ENCODE measurements around the gene ATP11A.
"Not testable (repeated sequence)": the region's sequence is repeated elsewhere in the genome, so short reads cannot be mapped to it uniquely, and the experiment has no call there.

Gene ATP11A

DNA sequence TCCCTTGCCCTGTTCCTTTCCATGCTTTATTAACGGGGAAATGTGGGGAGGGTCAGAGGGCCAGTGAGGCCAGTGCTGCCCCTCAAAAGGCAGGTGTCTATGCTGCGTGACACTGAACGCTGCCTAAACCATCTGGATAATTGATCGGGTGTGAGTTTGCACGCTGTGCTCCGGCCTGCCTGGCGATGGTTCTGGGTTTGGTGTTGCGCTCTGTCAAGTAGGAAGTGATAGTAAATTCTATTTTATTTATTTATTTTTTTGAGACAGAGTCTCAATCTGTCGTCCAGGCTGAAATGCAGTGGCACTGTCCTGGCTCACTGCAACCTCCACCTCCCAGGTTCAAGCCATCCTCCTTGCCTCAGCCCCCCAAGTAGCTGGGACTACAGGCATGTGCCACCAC is 86.5 kb downstream of the ATP11A start:
- DNase-seq (ENCODE audit: low read depth, low spot score) = no peak

DNA sequence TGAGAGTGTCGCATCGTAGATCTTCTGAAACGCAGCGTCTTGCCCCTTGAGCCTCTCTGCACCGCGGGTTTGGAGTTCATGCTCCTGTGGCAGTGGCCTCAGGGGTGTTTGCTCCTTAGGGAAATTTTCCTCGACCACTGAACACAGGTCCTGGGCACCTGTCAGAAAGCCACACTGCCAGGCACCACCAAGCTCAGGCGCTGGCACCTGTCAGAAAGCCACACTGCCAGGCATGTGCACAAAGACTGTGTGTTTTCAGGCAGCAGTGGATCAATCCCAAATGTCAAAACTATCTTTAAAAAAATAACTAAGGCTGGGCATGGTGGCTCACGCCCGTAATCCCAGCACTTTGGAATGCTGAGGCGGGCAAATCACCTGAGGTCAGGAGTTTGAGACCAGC is 87.1 kb downstream of the ATP11A start:
- DNase-seq (ENCODE audit: low read depth, low spot score) = no peak

DNA sequence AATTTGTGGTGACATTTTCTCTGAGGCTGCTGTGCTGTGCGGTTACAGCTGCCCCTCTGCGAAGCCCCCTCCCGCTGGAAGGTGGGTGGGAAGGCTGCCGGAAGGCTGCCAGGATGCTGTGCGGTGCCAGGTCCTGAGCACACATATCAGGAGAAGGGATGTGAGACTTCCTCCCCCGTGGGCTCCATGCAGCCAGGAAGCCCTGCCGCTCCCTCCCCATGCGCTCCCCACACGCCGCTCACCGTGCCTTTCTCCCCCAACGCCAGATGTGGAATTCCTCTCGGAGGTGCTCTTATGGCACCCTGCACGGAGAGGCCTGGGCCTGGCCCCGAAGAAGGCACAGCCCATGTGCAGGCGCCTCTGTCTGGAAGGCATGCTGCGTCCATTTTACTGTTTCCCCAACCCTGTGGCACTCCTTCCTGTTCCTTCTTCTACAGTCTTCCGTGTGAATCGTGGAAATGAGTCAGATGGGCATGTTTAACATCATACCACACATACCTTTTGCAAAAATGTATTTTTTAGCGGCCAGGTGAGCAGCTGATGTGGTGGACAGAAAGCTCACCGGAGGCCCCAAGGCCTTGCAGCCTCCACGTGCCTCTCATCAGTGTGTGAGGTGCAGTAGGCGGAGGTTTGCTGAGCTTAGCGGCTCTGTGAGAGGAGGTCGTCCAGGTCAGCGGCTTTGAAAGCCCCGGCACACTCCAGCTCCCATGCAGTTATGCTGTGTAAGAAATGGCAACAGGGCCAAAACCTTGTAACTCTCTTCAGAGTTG is 88.0 kb downstream of the ATP11A start:
- no peak for DNase-seq (ENCODE audit: low read depth, low spot score)

DNA sequence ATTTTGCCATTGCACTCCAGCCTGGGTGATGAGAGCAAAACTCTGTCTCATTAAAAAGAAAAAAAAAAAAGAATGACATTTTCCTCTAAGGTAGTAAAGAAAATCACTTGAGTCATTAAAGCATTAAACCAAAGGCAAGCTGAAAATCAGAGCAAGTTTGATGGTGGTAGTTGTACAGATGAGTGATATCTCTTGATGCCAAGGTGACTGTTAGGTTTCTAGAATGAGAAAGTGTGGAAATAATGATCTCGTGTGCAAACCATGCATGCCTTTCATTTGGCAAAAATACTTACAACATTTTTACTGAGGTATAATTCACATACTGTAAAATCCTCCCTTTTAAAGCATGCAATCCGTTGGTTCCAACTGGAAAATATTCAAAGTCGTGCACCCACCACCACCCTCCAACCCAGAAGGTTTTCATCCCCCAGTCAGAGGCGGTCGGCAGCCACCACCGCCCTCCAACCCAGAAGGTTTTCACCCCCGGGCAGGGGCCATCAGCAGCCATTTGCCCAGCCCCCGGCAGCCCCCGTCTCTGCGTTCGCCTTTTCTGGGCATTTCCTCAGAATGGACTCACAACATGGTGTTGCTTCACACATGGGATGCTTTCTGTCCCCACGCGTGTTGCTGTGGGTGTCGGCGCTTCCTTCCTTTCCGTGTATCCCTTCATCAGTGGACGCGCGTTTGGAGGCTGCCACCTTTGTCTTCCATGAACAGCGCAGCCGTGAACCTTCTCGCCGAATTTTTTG is 90.2 kb downstream of the ATP11A start:
- DNase-seq (ENCODE audit: low read depth, low spot score) = no peak

DNA sequence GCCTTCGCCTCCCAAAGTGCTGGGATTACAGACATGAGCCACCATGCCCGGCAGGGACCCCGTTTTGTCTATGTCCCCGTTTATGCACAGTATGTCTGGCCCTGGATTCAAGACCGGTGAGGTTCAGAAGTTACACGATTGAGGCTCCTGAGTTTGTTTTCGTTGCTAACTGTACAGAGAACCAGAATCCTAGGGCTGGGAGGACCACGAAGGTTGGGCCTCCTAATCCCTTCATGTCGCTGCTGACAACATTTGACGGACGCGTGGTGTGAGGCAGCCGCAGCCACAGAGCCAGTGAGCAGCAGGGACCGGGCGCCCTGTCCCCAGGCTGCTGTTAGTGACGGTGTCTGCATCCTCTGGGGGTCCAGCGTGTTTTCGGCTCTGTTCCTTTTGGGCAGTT is 91.4 kb downstream of the ATP11A start:
- no peak for DNase-seq (ENCODE audit: low read depth, low spot score)

DNA sequence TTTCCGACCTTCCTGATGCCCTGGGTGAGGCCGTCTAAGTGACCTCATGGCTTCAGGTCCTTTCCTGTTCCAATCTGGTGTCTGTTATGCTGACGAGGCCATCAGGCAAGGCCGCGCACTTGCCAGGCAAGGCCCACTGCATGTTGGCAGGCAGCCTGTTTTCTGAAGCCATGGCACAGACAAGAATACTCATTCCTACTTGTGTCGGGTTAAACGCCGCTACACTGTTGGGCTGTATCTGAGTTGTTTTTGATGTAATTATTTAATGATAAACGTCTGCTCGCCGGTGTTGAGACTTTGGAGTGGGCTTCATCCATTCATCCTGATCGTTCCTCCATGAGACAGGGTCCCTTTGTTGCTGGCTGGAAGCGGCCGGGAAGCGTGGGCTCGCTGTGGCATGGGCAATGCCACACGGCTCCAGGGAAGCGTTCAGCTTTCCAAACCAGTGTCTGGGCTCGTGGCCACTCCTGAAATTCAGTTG is 92.1 kb downstream of the ATP11A start:
- no peak for DNase-seq (ENCODE audit: low read depth, low spot score)

DNA sequence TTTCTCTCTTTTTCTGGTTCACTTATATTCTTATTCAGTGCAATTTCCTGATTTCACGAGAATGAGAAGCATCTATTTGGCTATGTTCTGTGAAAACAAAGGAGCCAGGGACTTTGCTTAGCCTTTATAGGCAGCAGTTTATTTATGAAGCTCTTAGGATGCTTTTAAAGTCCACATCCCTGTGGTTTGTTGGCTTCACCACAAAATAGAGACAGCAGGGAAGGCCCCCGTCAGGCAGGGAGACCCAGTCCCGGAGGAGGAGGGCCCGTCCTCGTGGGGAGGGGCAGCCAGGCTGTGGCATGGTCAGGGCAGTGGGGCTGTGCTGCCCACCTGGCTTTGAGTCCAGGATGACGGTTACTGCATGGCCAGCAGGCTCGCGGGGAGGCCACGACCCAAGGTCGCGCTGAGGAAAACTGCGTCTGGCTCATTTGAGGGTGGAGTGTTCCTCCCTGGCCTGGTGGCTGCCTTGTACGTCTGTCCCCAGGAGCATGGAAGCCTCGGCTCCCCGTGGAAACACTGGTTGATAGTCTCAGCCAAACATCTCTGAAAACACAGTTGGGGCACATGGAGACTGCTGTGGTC is 92.7 kb downstream of the ATP11A start:
- DNase-seq (ENCODE audit: low read depth, low spot score) = no peak

DNA sequence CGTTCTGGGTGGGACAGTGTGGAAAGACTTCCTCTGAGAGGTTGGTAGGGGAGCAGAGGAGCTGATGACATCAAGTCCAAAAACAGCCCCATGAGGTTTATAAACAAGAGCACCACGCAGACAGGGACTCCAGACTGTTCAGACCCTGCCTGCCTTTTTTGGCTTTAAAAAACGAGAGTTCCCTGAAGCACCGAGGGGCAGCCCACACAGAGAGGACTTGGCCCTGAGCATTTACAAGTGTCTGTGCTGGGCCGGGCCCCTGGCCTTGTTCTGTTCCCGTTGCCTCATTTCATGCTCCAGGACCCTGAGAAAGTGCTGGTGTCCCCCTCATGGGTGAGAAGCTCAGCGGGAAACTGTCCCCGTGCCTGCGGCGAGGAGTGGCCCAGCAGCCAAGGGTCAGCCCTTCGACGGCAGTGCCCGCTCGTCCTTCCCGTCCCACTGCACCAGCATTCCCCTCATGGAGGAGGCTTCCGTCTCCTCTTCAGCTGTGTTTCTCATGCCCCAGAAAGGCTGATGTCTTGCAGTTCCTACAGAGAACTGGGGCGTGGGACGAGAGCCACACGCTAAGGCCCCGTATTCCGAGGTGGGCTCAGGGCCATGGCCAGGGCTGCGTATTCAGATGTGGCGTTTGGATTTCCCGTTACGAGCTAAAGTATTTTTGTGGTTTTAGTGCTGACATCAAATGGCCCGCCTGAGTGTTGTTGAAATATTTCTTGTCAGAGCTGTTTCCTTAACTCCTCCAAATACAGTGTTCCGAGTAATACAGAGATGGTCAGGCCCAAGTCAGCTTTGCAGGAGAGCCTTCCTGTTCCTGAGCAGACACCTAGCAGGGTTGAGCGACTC is 93.5 kb downstream of the ATP11A start:
- no peak for DNase-seq (ENCODE audit: low read depth, low spot score)

DNA sequence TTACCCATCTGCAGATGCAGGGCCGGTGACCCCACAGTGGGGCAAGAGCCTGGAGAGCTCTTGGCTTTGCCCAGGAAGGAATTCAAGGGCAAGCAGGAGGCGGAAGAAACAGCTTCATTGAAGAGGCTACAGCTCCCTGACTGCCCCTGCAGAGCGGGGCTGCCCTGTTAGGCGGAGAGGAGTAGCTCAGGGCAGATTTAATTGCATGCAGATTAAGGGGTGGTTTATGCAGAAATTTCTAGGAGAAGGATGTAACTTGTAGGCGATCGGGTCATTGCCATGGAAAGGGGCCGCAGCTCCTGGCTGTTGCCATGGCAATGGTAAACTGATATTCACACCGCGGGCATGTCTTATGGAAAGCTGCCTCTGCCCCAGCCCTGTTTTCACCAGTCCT is 94.1 kb downstream of the ATP11A start:
- DNase-seq (ENCODE audit: low read depth, low spot score) = no peak

DNA sequence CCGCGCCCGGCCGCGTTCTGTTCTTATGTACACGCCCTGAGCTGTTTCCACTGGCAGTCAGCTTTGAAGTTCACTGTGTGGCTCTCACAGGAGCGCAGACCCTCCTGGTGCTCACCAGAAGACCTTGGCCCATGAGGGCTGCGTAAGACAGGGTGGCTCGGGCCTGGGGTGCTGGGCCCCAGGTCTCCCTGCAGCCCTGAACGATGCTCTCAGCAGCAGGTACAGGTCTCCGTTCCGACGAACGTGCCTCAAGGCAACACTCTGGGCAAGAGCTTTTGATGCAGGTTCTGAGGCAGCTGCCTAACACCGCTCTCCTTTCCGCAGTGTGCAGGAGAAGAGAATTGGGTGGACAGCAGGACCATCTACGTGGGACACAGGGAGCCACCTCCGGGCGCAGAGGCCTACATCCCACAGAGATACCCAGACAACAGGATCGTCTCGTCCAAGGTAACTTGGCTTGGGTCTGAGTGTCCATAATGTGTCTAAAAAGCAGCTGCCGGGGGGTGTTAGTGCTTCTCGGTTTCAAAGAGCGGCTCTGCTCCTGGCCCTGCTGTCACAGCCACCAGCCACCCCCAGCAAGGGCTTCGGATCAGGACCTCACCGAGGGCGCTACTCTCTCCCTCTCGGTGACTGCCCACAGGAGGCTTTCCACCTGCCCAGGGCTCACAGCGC is 95.1 kb downstream of the ATP11A start:
- DNase-seq (ENCODE audit: low read depth, low spot score) = no peak

DNA sequence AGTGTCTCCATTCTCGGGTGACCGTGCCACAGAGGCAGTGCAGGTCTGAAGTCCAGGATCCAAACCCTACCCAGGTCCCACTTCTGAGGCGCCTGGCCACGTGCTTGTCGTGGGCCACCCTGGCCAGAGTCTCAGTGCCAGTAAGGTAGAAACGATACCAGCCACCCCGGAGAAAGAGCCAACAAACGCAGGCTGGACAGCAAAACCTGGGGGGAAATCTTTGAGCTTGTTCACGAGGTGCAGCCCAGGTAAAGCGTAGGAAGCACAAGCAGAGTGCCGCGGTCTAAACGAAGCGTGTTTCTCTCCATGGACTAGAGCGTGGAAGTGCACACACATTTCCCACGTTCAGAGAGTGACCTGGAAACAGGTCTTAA is 95.6 kb downstream of the ATP11A start:
- no peak for DNase-seq (ENCODE audit: low read depth, low spot score)

DNA sequence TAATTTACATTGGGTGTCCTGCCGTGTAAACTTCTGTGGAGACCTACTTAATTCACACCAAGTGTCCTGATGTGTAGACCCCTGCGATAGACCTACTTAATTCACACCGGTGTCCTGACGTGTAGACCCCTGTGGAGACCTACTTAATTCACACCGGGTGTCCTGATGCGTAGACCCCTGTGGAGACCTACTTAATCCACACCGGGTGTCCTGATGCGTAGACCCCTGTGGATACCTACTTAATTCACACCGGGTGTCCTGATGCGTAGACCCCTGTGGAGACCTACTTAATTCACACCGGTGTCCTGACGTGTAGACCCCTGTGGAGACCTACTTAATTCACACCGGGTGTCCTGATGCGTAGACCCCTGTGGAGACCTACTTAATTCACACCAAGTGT is 97.0 kb downstream of the ATP11A start:
- not testable (repeated sequence) for DNase-seq (ENCODE audit: low read depth, low spot score)

DNA sequence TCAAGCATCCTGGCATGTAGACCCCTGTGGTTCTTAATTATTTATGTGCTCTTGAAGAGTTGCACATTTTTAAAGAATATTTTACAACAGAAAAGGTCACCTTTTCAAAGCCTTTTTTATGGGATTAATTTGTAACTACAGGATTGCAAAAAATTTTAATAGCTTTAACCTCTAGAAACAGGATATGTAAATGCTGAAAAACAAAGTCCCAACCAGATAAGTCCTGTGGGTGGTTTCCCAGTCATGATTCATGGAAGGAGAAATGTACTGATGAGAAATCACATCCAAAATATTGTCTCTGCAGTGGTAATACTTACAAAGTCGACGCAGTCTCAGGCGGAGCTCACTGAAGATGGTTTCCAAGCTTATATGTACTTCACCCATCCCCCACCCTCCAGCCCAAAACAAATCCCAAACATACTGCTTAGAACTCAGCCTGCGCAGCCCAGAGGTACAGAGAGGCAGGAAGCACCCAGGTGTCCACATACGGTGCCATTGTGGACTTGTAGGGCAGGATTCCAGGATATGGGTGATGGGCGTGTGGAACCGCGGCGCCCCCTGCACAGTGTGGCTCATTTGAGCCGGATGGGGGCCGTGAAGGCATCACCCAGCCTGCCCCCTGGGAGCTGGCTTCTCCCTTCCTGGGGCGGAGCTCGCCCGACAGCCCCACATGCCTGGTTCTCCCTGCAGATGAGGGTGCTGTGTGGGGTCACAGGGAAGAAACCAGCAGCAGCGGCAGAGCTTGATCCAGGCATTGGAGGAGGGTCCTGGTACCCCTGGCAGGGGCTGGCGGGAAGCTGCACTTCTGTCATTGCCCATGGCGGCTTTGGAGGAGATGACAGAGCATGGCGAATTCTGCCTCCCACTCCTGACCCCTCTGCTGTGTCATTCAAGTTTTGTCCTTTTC is 101.2 kb downstream of the ATP11A start:
- no peak for DNase-seq (ENCODE audit: low read depth, low spot score)

DNA sequence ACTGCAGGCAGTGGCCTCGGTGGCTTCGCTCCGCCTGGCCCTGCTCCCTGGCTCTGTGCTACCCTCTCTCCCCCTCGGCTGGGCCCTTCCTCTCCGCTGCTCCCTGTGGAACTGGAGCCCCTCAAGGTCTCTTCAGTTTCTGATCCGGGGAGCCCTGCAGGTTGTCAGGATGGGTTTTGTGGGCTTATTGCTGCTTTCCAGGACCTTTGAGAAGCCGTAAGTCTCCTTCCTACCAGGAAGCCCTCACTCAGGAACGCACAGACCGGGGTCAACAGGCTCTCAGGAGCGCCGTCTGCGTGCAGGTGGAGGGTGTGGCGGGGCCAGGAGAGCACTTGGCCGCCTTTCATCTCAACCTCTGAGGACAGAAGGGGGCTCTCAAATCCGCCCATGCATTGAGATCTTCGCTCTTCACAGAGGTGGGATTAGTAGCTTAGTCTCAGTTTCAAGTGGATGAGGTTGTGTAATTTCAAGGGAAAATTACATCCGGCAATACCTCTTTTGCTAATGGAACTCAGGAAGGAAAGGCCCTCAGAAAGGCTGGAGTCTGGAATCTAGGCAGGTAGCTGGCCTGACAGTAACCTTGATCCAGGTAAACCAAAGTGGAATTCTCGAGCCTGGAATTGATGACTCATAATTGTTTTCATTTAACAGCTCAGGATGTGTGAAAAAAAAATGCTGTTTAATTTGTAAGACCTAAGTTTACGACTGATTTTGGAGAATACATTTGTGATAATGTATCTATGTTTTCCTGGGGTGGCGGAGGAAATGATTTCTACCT is 102.0 kb downstream of the ATP11A start:
- DNase-seq (ENCODE audit: low read depth, low spot score) = no peak

DNA sequence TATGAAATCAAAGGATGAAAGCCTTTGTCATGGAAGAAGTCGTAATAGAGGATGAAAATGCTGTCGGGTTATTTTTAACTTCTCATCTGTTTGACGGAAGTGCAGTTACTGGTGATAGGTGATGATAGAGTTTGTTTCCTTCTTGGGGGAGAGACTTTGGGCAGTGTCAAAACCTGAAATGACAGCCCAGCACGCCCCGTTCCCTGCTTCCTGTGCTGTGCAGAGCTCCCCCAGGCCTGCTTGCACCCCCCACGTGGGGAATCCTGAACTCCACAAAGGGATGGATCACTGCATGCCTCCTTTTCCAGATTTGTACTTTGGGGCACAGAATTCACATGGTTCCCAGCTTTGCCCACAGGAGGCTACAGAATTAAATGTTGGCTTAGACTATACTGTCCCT is 102.7 kb downstream of the ATP11A start:
- DNase-seq (ENCODE audit: low read depth, low spot score) = no peak

DNA sequence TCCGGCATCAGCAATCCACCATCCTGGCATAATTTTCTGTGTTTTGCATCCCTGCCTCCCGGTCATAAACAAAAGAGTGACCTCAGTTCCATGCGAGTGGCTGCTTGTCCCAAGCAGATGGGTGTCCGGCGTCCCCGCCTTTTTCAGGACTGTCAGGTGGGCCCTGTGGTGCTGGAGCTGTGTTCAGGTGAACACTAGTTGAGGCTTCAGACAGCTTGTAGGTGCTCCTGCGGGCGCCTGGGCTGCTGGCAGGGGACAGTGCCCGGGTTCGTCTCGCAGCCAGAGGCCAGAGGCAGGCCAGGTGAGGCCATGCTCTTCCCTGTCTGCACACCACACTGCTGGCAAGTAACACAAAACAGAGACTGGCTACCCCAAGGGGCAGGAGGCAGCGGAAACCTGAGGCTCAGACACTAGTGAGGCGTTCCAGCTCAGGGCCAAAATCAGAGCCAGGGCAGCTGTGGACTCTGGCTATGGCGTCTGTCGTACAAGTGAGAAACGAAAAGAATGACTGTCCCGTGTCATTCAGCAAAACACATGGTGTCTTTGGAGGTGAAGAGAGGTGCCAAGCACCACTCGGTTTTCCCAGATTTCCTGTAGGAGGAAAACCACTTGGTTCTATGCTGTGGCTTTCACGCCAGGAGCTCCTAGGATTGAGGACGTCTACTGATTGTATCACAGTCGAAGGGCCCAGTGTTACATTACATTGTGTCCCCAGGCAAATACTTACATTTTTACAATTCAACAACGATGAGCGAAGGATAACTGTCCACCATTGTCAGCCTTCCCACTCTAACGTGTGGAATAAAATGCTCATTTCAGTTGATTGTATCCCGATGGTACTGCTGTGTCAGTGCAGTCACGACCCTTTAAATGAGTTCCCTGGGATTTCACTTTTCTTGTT is 104.0 kb downstream of the ATP11A start:
- DNase-seq (ENCODE audit: low read depth, low spot score) = no peak

DNA sequence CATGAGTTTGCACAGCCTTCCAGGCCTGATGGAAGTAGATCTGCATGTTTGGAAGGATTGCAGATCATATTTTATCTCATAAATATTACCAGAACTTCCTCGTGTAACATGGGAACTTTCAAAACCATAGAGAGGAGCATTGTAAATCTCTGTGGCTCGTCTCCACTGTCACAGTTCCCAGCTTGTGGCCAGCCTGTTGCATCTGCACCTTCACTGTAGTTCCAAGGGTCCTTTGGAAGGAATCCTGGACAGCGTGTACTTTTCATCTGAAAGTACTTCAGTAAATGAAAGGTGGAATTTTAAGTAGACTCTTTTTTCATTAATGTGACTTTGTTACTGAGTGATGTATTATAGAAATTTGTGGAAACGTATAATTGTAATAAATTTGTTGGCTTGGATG is 105.4 kb downstream of the ATP11A start:
- DNase-seq (ENCODE audit: low read depth, low spot score) = no peak

DNA sequence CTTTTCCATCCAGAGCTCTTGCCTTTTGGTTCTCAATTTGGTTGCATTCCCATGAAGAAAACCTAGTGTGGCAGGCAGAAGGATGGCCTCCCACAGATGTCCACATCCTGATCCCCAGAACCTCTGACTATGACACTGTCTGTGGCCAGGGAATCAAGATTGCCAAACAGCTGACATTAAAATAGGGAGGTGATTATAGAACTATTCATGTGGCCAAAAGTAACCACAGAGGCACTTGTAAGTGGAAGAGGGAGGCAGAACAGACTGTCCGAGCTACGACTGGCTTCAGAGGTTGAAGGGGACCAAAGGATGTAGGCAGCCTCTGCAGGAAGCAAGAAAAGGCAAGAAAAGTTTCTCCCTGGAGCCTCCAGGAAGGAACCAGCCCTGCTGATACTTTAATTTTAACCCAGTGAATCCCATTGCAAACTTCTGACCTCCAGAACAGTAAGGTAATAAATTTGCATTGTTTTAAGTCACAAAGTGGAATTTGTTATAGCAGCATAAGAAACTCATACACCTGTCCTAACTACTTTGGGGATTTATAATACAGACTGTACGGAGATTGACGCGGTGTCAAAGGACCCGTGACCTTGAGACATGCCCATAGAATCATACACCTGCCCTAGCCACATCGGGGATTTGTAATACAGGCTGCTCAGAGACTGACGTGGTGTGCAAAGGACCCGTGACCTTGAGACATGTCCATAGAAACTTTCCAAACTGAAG is 106.5 kb downstream of the ATP11A start:
- DNase-seq (ENCODE audit: low read depth, low spot score) = no peak

Data from activated naive CD8-positive, alpha-beta T cell treated with anti-CD3 and anti-CD28 coated beads, Interleukin-2, amount 50 U/mL, for 16 hours (primary cell).